Ovary (tissue), 9 donors: ENCODE measurements around the gene ZNF23. TPM values are rescaled to one million over a fixed set of nuclear protein-coding genes. Genes with fewer than 3 reads are reported as not detected.

Source experiments
- DNase-seq, 5 donors: peaks; one replicate each; pipeline ENCODE4 v3.0.0-alpha.2; 2019 to 2020
- H3K27ac ChIP-seq, 2 donors: fragments of 200-600 bp; one replicate each; pipeline versions ENCODE4 v1.5.1 to v1.8.0; 2019 to 2022
- H3K27me3 ChIP-seq: fragments of 200-600 bp; one replicate; pipeline ENCODE4 v1.8.0; 2022
- H3K36me3 ChIP-seq: fragments of 200-600 bp; sonication (generic); one replicate; pipeline ENCODE4 v1.5.1; 2019
- H3K4me1 ChIP-seq: one replicate; pipeline ENCODE4 v1.8.1; 2013; ENCODE audit warnings: mild to moderate bottlenecking, moderate library complexity; ENCODE audit not compliant: insufficient read depth
- H3K4me3 ChIP-seq: fragments of 200-600 bp; sonication (generic); one replicate; pipeline ENCODE4 v1.5.1; 2017
- H3K9me3 ChIP-seq, 2 donors: fragments of 200-600 bp in 1 of 2; sonication (generic) in 1 of 2; one replicate each; pipeline versions ENCODE4 v1.5.1 to v1.8.1; 2013 to 2019; ENCODE audit warnings: mild to moderate bottlenecking in 1 of 2, moderate library complexity in 1 of 2
- CTCF ChIP-seq, 3 donors: fragments of 450-650 bp in 2 of 3; fragments of 200-600 bp in 1 of 3; IDR thresholded peaks; one replicate each; pipeline versions ENCODE4 v1.5.1 to v1.8.0; 2016 to 2022; ENCODE audit warnings: antibody characterized with exemption in 3 of 3, mild to moderate bottlenecking in 1 of 3
- EP300 ChIP-seq: sonication (generic); formaldehyde crosslinking; IDR thresholded peaks from one replicate; pipeline ENCODE4 v1.6.1; 2017; ENCODE audit warnings: antibody characterized with exemption
- POLR2A ChIP-seq: fragments of 450-650 bp; IDR thresholded peaks from one replicate; pipeline ENCODE4 v1.6.1; 2017; ENCODE audit warnings: antibody characterized with exemption, mild to moderate bottlenecking, moderate library complexity
- WGBS, 3 donors: extraction: QIAGEN DNeasy Blood & Tissue Kit in 1 of 3; methylation state at CpG; one replicate each; pipeline versions ENCODE4 v1.1.5 to v1.1.7; 2013 to 2017; 5-methylcytosine and 5-hydroxymethylcytosine counted together
- intact Hi-C, 4 donors: fragments of 100-400 bp; cut with DNase I; formaldehyde crosslinking; loops; one replicate each; pipeline versions ENCODE4 v1.11.0 to v1.15.1; 2022 to 2023
- polyA plus RNA-seq, 2 donors: library from polyadenylated mRNA; stranded (reverse); fragments of 200-250 nt in 1 of 2; fragments of 350-450 nt in 1 of 2; fragmentation: Illumina TruSeq in 1 of 2; extraction: RNeasy Lipid Tissue Mini Kit (QIAGEN cat#74804) in 1 of 2; gene quantifications; one replicate each; pipeline ENCODE4 v1.2.3, GENCODE V29; 2013 to 2014
- total RNA-seq, 7 donors: library from RNA; depleted of rRNA in 2 of 7; stranded (reverse); fragments of >200 nt in 2 of 7; fragmentation: NEBNext Ultra II Directional in 3 of 7; extraction: Animal tissue kit (Norgen Biotek cat#: 25700) in 3 of 7; gene quantifications; one replicate each; pipeline versions ENCODE4 v1.1.0 to v1.2.4, GENCODE V29; 2016 to 2023
- donor health status: DM: no; HTN: no; CAD: no; lungs with moderate emphysema.
- donor health status: DM: no; HTN: no; CAD: no.
- donor health status: Bipolar disorder and iron deficiency.
- donor health status: DM: yes; HTN: yes; CAD: no.
- donor health status: DM: no; HTN: no; CAD: no.
- donor health status: DM: yes; HTN: yes; CAD: no.

ZNF23 gene
- total and polyA plus RNA-seq, 9 donors = 5.4 to 10.8 (median 8.9) TPM

GRCh38 chr16:71473891-71474290 is 11.8 kb upstream of the ZNF23 start:
- intact Hi-C loops = no loop called here

GRCh38 chr16:71472931-71473330 is 10.9 kb upstream of the ZNF23 start:
- DNase-seq = no peak
- no peaks in the 10 kb centered on the region for H3K27me3 ChIP-seq
- no peaks in the 10 kb centered on the region for H3K36me3 ChIP-seq
- H3K4me3 ChIP-seq = no peak overlapping the region
- no peaks in the 10 kb centered on the region for H3K9me3 ChIP-seq
- 92 to 99% (median 94%) methylated on average over 2 of the region's 2 CpGs for WGBS, 3 donors
- intact Hi-C loops = no loop called here
- no peaks in the 10 kb centered on the region for H3K4me1 ChIP-seq
- no peak for TF ChIP-seq EP300
- no peak for TF ChIP-seq POLR2A
- no peak for TF ChIP-seq CTCF (IDR thresholded peaks at IDR 0.05)
- no peak overlapping the region for H3K27ac ChIP-seq

More at GRCh38 chr16:71473891-71474290, 11.8 kb upstream of the ZNF23 start:
- Histone ChIP-seq H3K9me3 (no peaks in the 10 kb centered on the region), H3K4me1 (no peaks in the 10 kb centered on the region), H3K4me3 (no peak overlapping the region), H3K36me3 (no peaks in the 10 kb centered on the region), H3K27ac (no peak overlapping the region), H3K27me3 (no peaks in the 10 kb centered on the region)
- 86 to 90% (median 89%) methylated on average over 5 of the region's 5 CpGs for WGBS, 3 donors
- no peak for DNase-seq
- no peak for TF ChIP-seq EP300
- no peak for TF ChIP-seq POLR2A
- TF ChIP-seq CTCF (IDR thresholded peaks at IDR 0.05) = no peak

GRCh38 chr16:71472051-71472450 is 10.0 kb upstream of the ZNF23 start:
- no peak for DNase-seq
- Histone ChIP-seq H3K4me3 (no peak overlapping the region), H3K27me3 (no peaks in the 10 kb centered on the region), H3K9me3 (no peaks in the 10 kb centered on the region), H3K36me3 (no peaks in the 10 kb centered on the region), H3K27ac (no peak overlapping the region), H3K4me1 (no peaks in the 10 kb centered on the region)
- intact Hi-C loops = no loop called here
- no peak for TF ChIP-seq EP300
- no peak for TF ChIP-seq POLR2A
- no peak for TF ChIP-seq CTCF (IDR thresholded peaks at IDR 0.05)
- 68 to 76% (median 74%) methylated on average over 2 of the region's 2 CpGs for WGBS, 3 donors

- Histone ChIP-seq H3K4me3 (no peak overlapping the region), H3K36me3 (no peaks in the 10 kb centered on the region), H3K27me3 (no peaks in the 10 kb centered on the region), H3K4me1 (no peaks in the 10 kb centered on the region), H3K9me3 (no peaks in the 10 kb centered on the region), H3K27ac (no peak overlapping the region)
- WGBS, 3 donors = 21 to 28% (median 23%) methylated on average over 9 of the region's 9 CpGs
- peak in 4 of 5 donors; percentile 16 to 37 (median 34) for DNase-seq
- TF ChIP-seq EP300 (no peak), CTCF (IDR thresholded peaks at IDR 0.05) (no peak), POLR2A (no peak)
- intact Hi-C loops = no loop called here
These were observed 5.8 kb upstream of the ZNF23 start for GRCh38 chr16:71467810-71468209.

GRCh38 chr16:71464231-71464630 is 2.2 kb upstream of the ZNF23 start:
- DNase-seq = no peak
- H3K4me3 ChIP-seq = no peak overlapping the region
- TF ChIP-seq POLR2A = no peak
- no peak for TF ChIP-seq EP300
- no peaks in the 10 kb centered on the region for H3K9me3 ChIP-seq
- H3K4me1 ChIP-seq = peaks cover 4% of the 10 kb centered on the region
- no peaks in the 10 kb centered on the region for H3K27me3 ChIP-seq
- WGBS, 3 donors = 38 to 73% (median 69%) methylated on average over 1 of the region's 1 CpG
- H3K36me3 ChIP-seq = no peaks in the 10 kb centered on the region
- intact Hi-C loops = no loop called here
- H3K27ac ChIP-seq = no peak overlapping the region
